Kidney (tissue), 14 donors: ENCODE data around the gene SPZ1. TPM values are rescaled to one million over a fixed set of nuclear protein-coding genes. Genes with fewer than 3 reads are reported as not detected.

Experiments used
- DNase-seq, 5 donors: peaks; one replicate each; pipeline ENCODE4 v3.0.0-alpha.2; 2013 to 2020
- FAIRE-seq: peaks from 2 replicates; lab custom pipeline; 2012; peaks lifted over from hg19 to GRCh38; lab: Jason Lieb, UNC
- H3K27ac ChIP-seq, 2 donors: one replicate each; pipeline ENCODE4 v1.7.0; 2013; ENCODE audit warnings: low read depth in 2 of 2, low read length in 2 of 2, inconsistent platforms in 1 of 2
- H3K27me3 ChIP-seq: one replicate; pipeline ENCODE4 v1.7.1; 2013; ENCODE audit warnings: low read length, inconsistent platforms; ENCODE audit not compliant: control insufficient read depth, insufficient read depth
- H3K36me3 ChIP-seq, 3 donors: one replicate each; pipeline versions ENCODE4 v1.7.0 to v1.7.1; 2013; ENCODE audit warnings: low read length in 3 of 3, control low read depth in 1 of 3, inconsistent platforms in 1 of 3; ENCODE audit not compliant: insufficient read depth in 3 of 3, control insufficient read depth in 2 of 3
- H3K4me1 ChIP-seq, 3 donors: one replicate each; pipeline versions ENCODE4 v1.7.0 to v1.7.1; 2013; ENCODE audit warnings: low read length in 3 of 3, inconsistent platforms in 1 of 3, low read depth in 1 of 3; ENCODE audit not compliant: control insufficient read depth in 2 of 3, insufficient read depth in 2 of 3
- H3K4me3 ChIP-seq, 3 donors: one replicate each; pipeline versions ENCODE4 v1.7.0 to v1.8.1; 2013; ENCODE audit warnings: low read length in 3 of 3, control low read depth in 1 of 3, inconsistent platforms in 1 of 3
- H3K9ac ChIP-seq, 3 donors: one replicate each; pipeline versions ENCODE4 v1.7.0 to v1.7.1; 2013; ENCODE audit warnings: low read length in 3 of 3, control low read depth in 1 of 3, inconsistent platforms in 1 of 3
- H3K9me3 ChIP-seq, 3 donors: one replicate each; pipeline versions ENCODE4 v1.7.0 to v1.7.1; 2013; ENCODE audit warnings: low read length in 3 of 3, control low read depth in 1 of 3, inconsistent platforms in 1 of 3; ENCODE audit not compliant: control insufficient read depth in 2 of 3, insufficient read depth in 1 of 3
- CTCF ChIP-seq: IDR thresholded peaks from 3 replicates; pipeline ENCODE4 v1.5.1; 2012; ENCODE audit warnings: mild to moderate bottlenecking, moderate library complexity, borderline replicate concordance; ENCODE audit not compliant: insufficient read depth; ENCODE audit errors: extremely low read depth
- intact Hi-C: fragments of 100-400 bp; cut with DNase I; formaldehyde crosslinking; loops from one replicate; pipeline ENCODE4 v1.11.1; 2022
- polyA plus RNA-seq: library from polyadenylated mRNA; stranded (reverse); fragments of 350-450 nt; fragmentation: Illumina TruSeq; extraction: RNeasy Lipid Tissue Mini Kit (QIAGEN cat#74804); gene quantifications from one replicate; pipeline ENCODE4 v1.2.3, GENCODE V29; 2014; ENCODE audit warnings: low read depth, low replicate concordance; ENCODE audit not compliant: insufficient read depth
- total RNA-seq: library from RNA; stranded (reverse); fragmentation: NEBNext Ultra II Directional; extraction: Animal tissue kit (Norgen Biotek cat#: 25700); gene quantifications from one replicate; pipeline ENCODE4 v1.2.1, GENCODE V29; 2021
- donor health status: control.
- donor health status: control.
- donor health status: control.
- donor health status: control.
- donor health status: control.
- donor health status: DM: yes; HTN: yes; CAD: no.
- donor health status: Normal renal cell carcinoma (clear cell type).

SPZ1 gene
- total and polyA plus RNA-seq, 2 donors from 2014 or later, result not detected

- H3K27me3 ChIP-seq, result no peaks in the 10 kb centered on the region
- no peak for FAIRE-seq
- no peaks in the 10 kb centered on the region for H3K4me1 ChIP-seq
- no peak for TF ChIP-seq CTCF
- H3K9me3 ChIP-seq, result no peaks in the 10 kb centered on the region
- H3K4me3 ChIP-seq, result no peak overlapping the region
- no peak overlapping the region for H3K27ac ChIP-seq
- H3K9ac ChIP-seq, result no peak overlapping the region
- DNase-seq, result no peak
- intact Hi-C loops, result no loop called here
- no peaks in the 10 kb centered on the region for H3K36me3 ChIP-seq
Measured at GRCh38 chr5:80308526-80308925, 11.3 kb upstream of the SPZ1 start.

- Histone ChIP-seq H3K9ac (no peak overlapping the region), H3K27me3 (no peaks in the 10 kb centered on the region), H3K27ac (no peak overlapping the region), H3K4me1 (no peaks in the 10 kb centered on the region), H3K36me3 (no peaks in the 10 kb centered on the region), H3K9me3 (no peaks in the 10 kb centered on the region), H3K4me3 (no peak overlapping the region)
- DNase-seq (no peak), FAIRE-seq (no peak)
- intact Hi-C loops, result no loop called here
- no peak for TF ChIP-seq CTCF
Measured at GRCh38 chr5:80309871-80310665, 9.7 kb upstream of the SPZ1 start.

GRCh38 chr5:80315244-80315643 lies 4.6 kb upstream of the SPZ1 start:
- Histone ChIP-seq H3K36me3 (no peaks in the 10 kb centered on the region), H3K9ac (no peak overlapping the region), H3K27me3 (no peaks in the 10 kb centered on the region), H3K9me3 (no peaks in the 10 kb centered on the region), H3K4me3 (no peak overlapping the region), H3K27ac (no peak overlapping the region), H3K4me1 (no peaks in the 10 kb centered on the region)
- TF ChIP-seq CTCF, result no peak
- FAIRE-seq (no peak), DNase-seq (no peak)
- intact Hi-C loops, result no loop called here
